Nephron (organoid): ENCODE data around the gene GSTCD.

Source experiments
- H3K27ac Mint-ChIP-seq, 3 experiments: 2 replicates each; pipeline ENCODE4 v1.8.0; 2020; ENCODE audit warnings: mixed read lengths in 3 of 3, mild to moderate bottlenecking in 2 of 3, moderate library complexity in 1 of 3
- H3K27me3 Mint-ChIP-seq: 2 replicates; pipeline ENCODE4 v1.8.0; 2021; ENCODE audit warnings: low read depth, mild to moderate bottlenecking, moderate library complexity, mixed read lengths
- H3K36me3 Mint-ChIP-seq: 2 replicates; pipeline ENCODE4 v1.8.0; 2020; ENCODE audit warnings: low read depth, mixed read lengths
- H3K4me1 Mint-ChIP-seq: 2 replicates; pipeline ENCODE4 v1.8.0; 2020; ENCODE audit warnings: mixed read lengths
- H3K4me3 Mint-ChIP-seq, 3 experiments: 2 replicates each; pipeline ENCODE4 v1.8.0; 2020; ENCODE audit warnings: mild to moderate bottlenecking in 3 of 3, mixed read lengths in 3 of 3, moderate library complexity in 2 of 3
- H3K9me3 Mint-ChIP-seq: 2 replicates; pipeline ENCODE4 v1.8.0; 2020; ENCODE audit warnings: mixed read lengths
- CTCF ChIP-seq, 3 experiments: fragments of 200-600 bp; sonication (generic); IDR thresholded peaks; one replicate each; pipeline ENCODE4 v1.5.0; 2021; ENCODE audit warnings: antibody characterized with exemption in 3 of 3; ENCODE audit not compliant: unreplicated experiment in 3 of 3

Gene GSTCD

GRCh38 chr4:105894660-105895582, 186.3 kb downstream of the GSTCD start, which contains the start of gene NPNT:
Gene NPNT, plus strand, starts transcription at chr4:105895471. Its CDS starts 182 bp downstream, at chr4:105895653.
- peaks cover 80% of the 10 kb centered on the region for H3K27me3 Mint-ChIP-seq
- H3K27ac Mint-ChIP-seq = peak within 1 kb of the TSS; percentile 5 to 42 (median 37)
- H3K4me3 Mint-ChIP-seq = peak within 1 kb of the TSS; percentile 77 to 88 (median 86)
- H3K9me3 Mint-ChIP-seq = no peaks in the 10 kb centered on the region
- H3K36me3 Mint-ChIP-seq = no peaks in the 10 kb centered on the region
- no peak for TF ChIP-seq CTCF (IDR thresholded peaks at IDR 0.05; ENCODE audit: unreplicated experiment in 3 of 3)
- H3K4me1 Mint-ChIP-seq = peaks cover 36% of the 10 kb centered on the region

- Mint-ChIP-seq H3K4me1 (peaks cover 43% of the 10 kb centered on the region), H3K4me3 (peak overlapping the region; percentile 77 to 88 (median 86)), H3K27ac (peak overlapping the region; percentile 5 to 42 (median 37)), H3K9me3 (no peaks in the 10 kb centered on the region), H3K36me3 (peaks cover 4% of the 10 kb centered on the region), H3K27me3 (peaks cover 83% of the 10 kb centered on the region)
- TF ChIP-seq CTCF (IDR thresholded peaks at IDR 0.05; ENCODE audit: unreplicated experiment in 3 of 3) = peak in 2 of 3 experiments; percentile 11 to 23
Observed at GRCh38 chr4:105895583-105896460, 187.2 kb downstream of the GSTCD start.

GRCh38 chr4:105896461-105896942, 187.9 kb downstream of the GSTCD start:
- H3K4me1 Mint-ChIP-seq = peaks cover 43% of the 10 kb centered on the region

More at GRCh38 chr4:105896461-105896942, 187.9 kb downstream of the GSTCD start:
- H3K36me3 Mint-ChIP-seq = peaks cover 4% of the 10 kb centered on the region
- H3K27ac Mint-ChIP-seq = peak overlapping the region; percentile 5 to 41 (median 5)
- peaks cover 79% of the 10 kb centered on the region for H3K27me3 Mint-ChIP-seq
- TF ChIP-seq CTCF (IDR thresholded peaks at IDR 0.05; ENCODE audit: unreplicated experiment in 3 of 3) = no peak
- peak overlapping the region; percentile 77 to 88 (median 86) for H3K4me3 Mint-ChIP-seq
- no peaks in the 10 kb centered on the region for H3K9me3 Mint-ChIP-seq
